ENCODE measurements around the gene PAIP2B.

DNA sequence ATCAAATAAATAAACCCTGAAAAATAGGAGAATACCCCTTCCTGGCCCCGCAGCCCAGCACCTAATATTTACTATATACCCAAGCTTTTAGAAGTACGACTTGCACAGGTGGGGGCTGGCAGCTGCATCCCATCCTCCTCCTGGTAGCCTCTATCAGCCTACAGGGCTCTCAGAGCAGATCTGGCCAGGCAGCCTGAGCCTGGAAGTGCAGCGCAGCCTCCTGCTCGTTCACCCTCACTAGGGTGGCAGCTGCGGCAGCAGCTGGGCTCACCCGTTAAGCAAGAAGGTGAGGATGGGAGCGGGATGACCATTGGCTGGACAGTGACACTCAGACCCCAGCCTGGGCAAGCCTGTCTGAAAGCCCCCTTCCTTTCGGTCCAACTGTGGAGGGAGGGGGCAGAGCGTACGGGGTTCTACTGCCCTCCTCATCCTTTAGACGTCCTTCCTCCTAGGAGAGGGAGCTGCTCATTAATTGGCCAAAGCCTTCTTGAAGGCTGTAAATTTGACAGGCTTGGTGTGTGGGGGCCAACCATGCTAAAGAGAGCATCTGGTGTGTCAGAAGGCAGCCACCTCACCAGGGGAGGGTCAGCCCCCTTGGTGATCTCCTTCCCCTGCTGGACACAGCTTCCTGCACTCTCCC is 73.2 kb downstream of the PAIP2B start:
- TF ChIP-seq CTCF (IDR thresholded peaks at IDR 0.05; ENCODE audit: insufficient read depth, low read length): no peak
- TF ChIP-seq SPI1 (IDR thresholded peaks at IDR 0.05; ENCODE audit: borderline replicate concordance, low read depth): no peak
- TF ChIP-seq GABPA (IDR thresholded peaks at IDR 0.05; ENCODE audit: low read depth): no peak
